Measurements from ENCODE around the gene KIAA1328.

Gene KIAA1328

DNA sequence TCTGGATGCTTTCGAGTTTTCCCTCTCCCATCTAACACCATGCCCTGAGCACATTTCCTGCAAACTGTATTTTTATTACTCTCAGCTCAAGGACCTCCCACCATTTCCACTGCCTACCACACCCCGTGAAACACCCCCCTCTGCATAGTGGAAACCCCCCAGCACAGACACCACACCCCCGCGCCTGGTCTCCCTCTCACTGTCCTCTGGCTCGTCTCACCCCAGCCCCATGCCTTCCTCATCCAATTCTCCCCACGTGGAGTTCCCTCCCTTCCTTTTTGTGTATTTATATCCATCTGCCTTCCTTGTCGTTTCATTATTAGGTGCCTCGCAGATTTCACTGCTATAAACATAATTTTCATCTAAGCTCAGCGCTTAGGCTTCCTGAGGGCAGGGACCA, 429.2 kb downstream of the KIAA1328 start:
- TF ChIP-seq, protein P1, sequence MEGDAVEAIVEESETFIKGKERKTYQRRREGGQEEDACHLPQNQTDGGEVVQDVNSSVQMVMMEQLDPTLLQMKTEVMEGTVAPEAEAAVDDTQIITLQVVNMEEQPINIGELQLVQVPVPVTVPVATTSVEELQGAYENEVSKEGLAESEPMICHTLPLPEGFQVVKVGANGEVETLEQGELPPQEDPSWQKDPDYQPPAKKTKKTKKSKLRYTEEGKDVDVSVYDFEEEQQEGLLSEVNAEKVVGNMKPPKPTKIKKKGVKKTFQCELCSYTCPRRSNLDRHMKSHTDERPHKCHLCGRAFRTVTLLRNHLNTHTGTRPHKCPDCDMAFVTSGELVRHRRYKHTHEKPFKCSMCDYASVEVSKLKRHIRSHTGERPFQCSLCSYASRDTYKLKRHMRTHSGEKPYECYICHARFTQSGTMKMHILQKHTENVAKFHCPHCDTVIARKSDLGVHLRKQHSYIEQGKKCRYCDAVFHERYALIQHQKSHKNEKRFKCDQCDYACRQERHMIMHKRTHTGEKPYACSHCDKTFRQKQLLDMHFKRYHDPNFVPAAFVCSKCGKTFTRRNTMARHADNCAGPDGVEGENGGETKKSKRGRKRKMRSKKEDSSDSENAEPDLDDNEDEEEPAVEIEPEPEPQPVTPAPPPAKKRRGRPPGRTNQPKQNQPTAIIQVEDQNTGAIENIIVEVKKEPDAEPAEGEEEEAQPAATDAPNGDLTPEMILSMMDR (IDR thresholded peaks at IDR 0.05; ENCODE audit: borderline replicate concordance, insufficient read depth, low read depth, low read length), result no peak

DNA sequence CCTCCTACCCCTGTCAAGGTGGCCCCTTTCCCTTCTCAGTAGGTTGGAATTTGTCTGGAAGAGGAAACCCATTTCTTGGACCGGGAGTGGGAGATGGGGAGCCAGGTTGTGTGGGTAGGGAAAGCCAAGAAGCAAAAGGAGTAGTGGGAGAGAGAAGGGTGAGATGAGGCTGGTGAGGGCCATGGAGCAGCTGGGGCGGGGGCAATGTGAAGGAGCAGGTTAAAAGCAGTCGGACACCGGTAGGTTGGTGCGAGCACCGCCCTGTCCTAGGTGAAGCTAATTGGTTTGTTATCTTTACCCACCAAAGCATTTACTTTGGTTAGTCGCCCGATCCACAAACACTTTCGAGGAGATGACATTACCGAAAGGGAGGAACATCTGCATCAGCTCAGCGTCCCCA, 429.9 kb downstream of the KIAA1328 start:
- TF ChIP-seq, protein P1 (IDR thresholded peaks at IDR 0.05; ENCODE audit: borderline replicate concordance, insufficient read depth, low read depth, low read length), result no peak
- no peak overlapping the region for H3K4me3 ChIP-seq (ENCODE audit: low read depth, low read length)

More for the DNA sequence above, 429.2 kb downstream of the KIAA1328 start:
- no peak overlapping the region for H3K4me3 ChIP-seq (ENCODE audit: low read depth, low read length)

DNA sequence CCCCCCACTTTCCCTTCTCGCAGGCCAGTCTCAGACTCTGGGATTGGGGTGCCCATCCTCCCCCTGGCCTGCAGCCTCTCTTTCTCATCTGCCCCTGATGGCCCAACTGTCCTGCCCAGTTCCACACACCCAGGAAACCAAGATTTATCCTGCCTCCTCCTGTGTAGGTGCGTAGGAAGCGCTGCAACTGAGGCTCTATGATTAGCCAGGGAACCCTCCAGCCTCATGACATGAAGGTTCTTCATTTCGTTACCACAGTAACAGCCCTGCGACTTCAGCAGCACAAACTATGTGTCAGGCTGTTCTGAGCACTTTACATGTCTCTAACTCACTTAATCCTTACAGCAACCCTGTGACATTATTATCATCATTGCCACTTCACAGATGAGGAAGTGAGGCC, 430.8 kb downstream of the KIAA1328 start:
- TF ChIP-seq, protein P1 (IDR thresholded peaks at IDR 0.05; ENCODE audit: borderline replicate concordance, insufficient read depth, low read depth, low read length), result no peak
- no peak overlapping the region for H3K4me3 ChIP-seq (ENCODE audit: low read depth, low read length)

DNA sequence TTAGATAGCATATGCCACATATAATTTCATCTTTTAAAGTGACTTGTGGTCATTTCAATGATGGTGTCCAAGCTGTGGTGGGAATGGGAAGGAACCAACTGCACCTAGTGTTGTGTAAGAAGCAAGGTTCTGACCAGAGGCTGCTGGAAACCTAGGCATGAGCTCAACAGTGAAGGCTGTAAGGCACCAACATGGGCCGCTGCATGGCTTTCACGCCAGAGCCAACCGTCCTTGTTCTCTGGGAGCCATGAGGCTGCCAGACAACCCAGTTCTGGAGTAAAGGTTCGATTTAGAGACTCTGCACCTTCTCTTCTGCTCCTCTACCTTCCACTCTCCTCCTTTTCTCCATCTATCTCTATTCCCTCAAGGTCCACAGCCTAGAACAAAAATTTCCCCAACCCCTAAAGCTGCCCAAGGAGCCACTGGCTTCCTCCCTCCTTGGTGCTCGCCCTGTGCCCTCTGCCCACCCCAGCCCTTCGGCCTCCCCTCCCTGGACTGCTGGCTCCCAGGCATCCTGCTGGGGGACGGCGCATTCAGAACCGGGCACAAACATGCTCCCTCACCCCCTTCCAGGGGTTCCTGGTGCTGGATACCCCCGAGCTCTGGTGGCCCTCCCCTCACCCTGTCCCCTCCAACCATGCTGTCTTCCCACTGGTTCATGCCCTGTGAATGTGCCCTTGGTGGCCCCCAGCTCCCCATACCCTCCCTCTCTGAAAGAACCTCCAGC, 431.6 kb downstream of the KIAA1328 start:
- TF ChIP-seq, protein P1 (IDR thresholded peaks at IDR 0.05; ENCODE audit: borderline replicate concordance, insufficient read depth, low read depth, low read length), result no peak
- no peak overlapping the region for H3K4me3 ChIP-seq (ENCODE audit: low read depth, low read length)

DNA sequence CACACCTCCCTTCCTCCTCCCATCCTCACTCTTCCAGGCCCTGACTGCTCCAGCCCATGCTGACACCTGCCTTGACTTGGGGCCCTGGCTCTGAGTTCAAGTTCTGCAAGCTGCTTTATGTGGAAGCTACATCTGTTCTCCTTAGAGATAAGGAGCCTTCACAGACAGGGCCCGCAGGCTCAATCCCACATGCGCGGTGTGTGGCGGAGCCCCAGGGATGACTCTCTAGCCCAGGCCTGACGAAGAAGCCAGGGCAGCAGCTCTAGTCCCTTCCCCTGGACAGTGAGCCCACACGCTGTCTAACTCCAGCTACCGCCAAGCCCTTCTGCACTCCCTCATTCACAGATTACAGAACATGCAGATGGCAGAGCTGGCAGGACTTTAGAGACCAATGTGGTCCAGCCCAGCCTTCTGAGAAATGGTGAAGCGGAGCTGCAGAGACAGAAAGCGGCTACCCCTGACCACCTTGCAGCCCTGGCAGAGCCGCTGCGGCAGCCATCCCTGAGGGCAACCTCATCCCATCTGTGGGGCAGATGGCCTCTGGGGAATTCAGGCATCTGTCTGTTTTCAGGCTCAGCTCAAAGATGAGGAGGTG, 432.4 kb downstream of the KIAA1328 start:
- H3K4me3 ChIP-seq (ENCODE audit: low read depth, low read length), result no peak overlapping the region
- TF ChIP-seq, protein P1 (IDR thresholded peaks at IDR 0.05; ENCODE audit: borderline replicate concordance, insufficient read depth, low read depth, low read length), result no peak

DNA sequence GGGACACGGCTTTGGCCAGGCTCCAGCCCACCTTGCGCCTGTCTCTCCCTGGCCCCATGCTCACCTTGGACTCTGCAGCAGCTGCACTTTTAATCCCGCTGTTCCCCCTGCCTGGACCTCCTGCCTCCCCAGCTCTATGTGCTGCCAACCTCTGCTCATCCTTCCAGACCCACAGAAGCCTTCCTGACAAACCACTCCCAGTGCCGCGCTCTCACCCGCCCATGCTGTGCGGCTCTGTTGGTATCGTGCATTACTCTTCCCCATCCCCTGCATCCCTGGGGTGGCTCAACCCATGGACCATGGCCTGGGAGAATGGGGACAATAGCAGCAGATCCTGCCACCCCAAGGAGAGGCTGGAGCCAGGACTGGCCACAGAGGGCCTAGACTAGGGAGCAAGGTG, 433.1 kb downstream of the KIAA1328 start:
- no peak overlapping the region for H3K4me3 ChIP-seq (ENCODE audit: low read depth, low read length)
- TF ChIP-seq, protein P1 (IDR thresholded peaks at IDR 0.05; ENCODE audit: borderline replicate concordance, insufficient read depth, low read depth, low read length), result no peak

DNA sequence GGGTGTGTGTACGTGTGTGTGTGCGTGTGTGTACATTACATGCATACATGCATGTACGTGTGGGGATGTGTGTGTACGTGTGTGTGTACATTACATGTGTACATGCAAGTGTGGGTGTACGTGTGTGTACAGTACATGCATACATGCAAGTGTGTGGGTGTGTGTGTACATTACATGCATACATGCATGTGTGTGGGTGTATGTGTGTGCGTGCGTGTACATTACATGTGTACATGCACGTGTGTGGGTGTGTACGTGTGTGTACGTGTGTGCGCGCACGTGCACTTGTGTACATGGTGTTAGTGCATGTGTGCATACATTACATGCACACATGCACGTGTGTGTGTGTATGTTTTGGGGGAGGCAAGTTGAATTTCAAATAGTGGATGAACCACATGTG, 436.0 kb downstream of the KIAA1328 start:
- no peak overlapping the region for H3K4me3 ChIP-seq (ENCODE audit: low read depth, low read length)
- TF ChIP-seq, protein P1 (IDR thresholded peaks at IDR 0.05; ENCODE audit: borderline replicate concordance, insufficient read depth, low read depth, low read length), result no peak

Data from GM12875 (cell line).